GM12878 (cell line): ENCODE results near the gene ARAP3. TPM values are rescaled to one million over a fixed set of nuclear protein-coding genes. Genes with fewer than 3 reads are reported as not detected.

Source experiments
- ATAC-seq: fragments of 200-7000 bp; cut with Tn5 transposase; 3 replicates; pipeline ENCODE4 v1.9.1; 2020; ENCODE audit warnings: mild to moderate bottlenecking, moderate library complexity
- BruUV-seq: library from RNA; stranded (reverse); fragments of 400-500 nt; replicated peaks from 2 replicates; lab custom pipeline; 2021; lab: Mats Ljungman, UMichigan
- CTCF ChIA-PET: fragments of 300-600 bp; sonication (Branson Sonifier 250); formaldehyde crosslinking; extraction: SDS; loops from one replicate; lab custom pipeline; 2021; ENCODE audit warnings: inconsistent platforms; lab: Yijun Ruan, JAX
- POLR2A ChIA-PET: fragments of 350-600 bp; formaldehyde crosslinking; extraction: SDS; loops from one replicate; lab custom pipeline; 2021; ENCODE audit warnings: inconsistent platforms; lab: Charles Lee
- RAD21 ChIA-PET: fragments of 300-600 bp; sonication (Branson Sonifier 250); formaldehyde crosslinking; loops from one replicate; lab custom pipeline; 2023; ENCODE audit warnings: antibody characterized with exemption; ENCODE audit not compliant: unreplicated experiment; lab: Charles Lee
- SMC1A ChIA-PET: fragments of 300-600 bp; sonication (Branson Sonifier 250); formaldehyde crosslinking; loops from one replicate; lab custom pipeline; 2023; ENCODE audit not compliant: unreplicated experiment, uncharacterized antibody; lab: Charles Lee
- DNase-seq: peaks from one replicate; pipeline ENCODE4 v3.0.0-alpha.2; 2011; ENCODE audit warnings: low read depth, low spot score
- FAIRE-seq: peaks from 3 replicates; lab custom pipeline; 2011; peaks lifted over from hg19 to GRCh38; lab: Jason Lieb, UNC
- H2AFZ ChIP-seq: 2 replicates; pipeline ENCODE4 v1.6.0; 2011; ENCODE audit warnings: low read depth, low read length, control low read depth; ENCODE audit not compliant: control insufficient read depth
- H3K27ac ChIP-seq: 2 replicates; pipeline ENCODE4 v1.5.1; 2011; ENCODE audit warnings: control low read depth; ENCODE audit not compliant: control insufficient read depth, insufficient read depth
- H3K27me3 ChIP-seq, 2 experiments: replicated peaks in 1 of 2; 2 replicates each; pipeline versions ENCODE4 v1.6.0 to v1.6.1; 2011; ENCODE audit warnings: low read length in 1 of 2; ENCODE audit not compliant: control insufficient read depth in 2 of 2, insufficient read depth in 2 of 2
- H3K36me3 ChIP-seq, 2 experiments: 2 replicates each; pipeline ENCODE4 v1.5.1; 2011; ENCODE audit warnings: low read length in 1 of 2; ENCODE audit not compliant: control insufficient read depth in 2 of 2, insufficient read depth in 2 of 2
- H3K4me1 ChIP-seq: 2 replicates; pipeline ENCODE4 v1.6.1; 2011; ENCODE audit warnings: mild to moderate bottlenecking, low read length, moderate library complexity, mixed read lengths; ENCODE audit not compliant: control insufficient read depth, insufficient read depth
- H3K4me2 ChIP-seq: 2 replicates; pipeline ENCODE4 v1.6.0; 2011; ENCODE audit warnings: control low read depth; ENCODE audit not compliant: control insufficient read depth, insufficient read depth
- H3K4me3 ChIP-seq: fragments of 200-600 bp; sonication (generic); 2 replicates; pipeline ENCODE4 v1.5.1; 2016
- H3K79me2 ChIP-seq: 2 replicates; pipeline ENCODE4 v1.6.0; 2011; ENCODE audit warnings: low read length; ENCODE audit not compliant: control insufficient read depth, insufficient read depth
- H3K9ac ChIP-seq: 2 replicates; pipeline ENCODE4 v1.8.0; 2011; ENCODE audit warnings: low read length, control low read depth, mixed read lengths; ENCODE audit not compliant: control insufficient read depth, insufficient read depth
- H3K9me3 ChIP-seq: replicated peaks from 3 replicates; pipeline ENCODE4 v1.5.1; 2011; ENCODE audit warnings: mild to moderate bottlenecking, low read length; ENCODE audit not compliant: control insufficient read depth, insufficient read depth
- H4K20me1 ChIP-seq: 2 replicates; pipeline ENCODE4 v1.6.0; 2011; ENCODE audit not compliant: control insufficient read depth, insufficient read depth
- BACH1 ChIP-seq: fragments of 450-650 bp; IDR thresholded peaks from 2 replicates; pipeline ENCODE4 v1.6.1; 2017; ENCODE audit warnings: mild to moderate bottlenecking, borderline replicate concordance
- EP300 ChIP-seq, 2 experiments: fragments of 150-350 bp in 1 of 2; IDR thresholded peaks; 2 replicates each; pipeline ENCODE4 v1.6.1; 2011 to 2012; ENCODE audit warnings: low read depth in 2 of 2, low read length in 2 of 2, borderline replicate concordance in 1 of 2, improper control_type of control experiment in 1 of 2, inconsistent platforms in 1 of 2; ENCODE audit not compliant: control insufficient read depth in 1 of 2
- SREBF2 ChIP-seq: IDR thresholded peaks from 2 replicates; pipeline ENCODE4 v1.6.1; 2012; ENCODE audit warnings: mild to moderate bottlenecking, low read length
- WGBS: methylation state at CpG from one replicate; pipeline ENCODE4 v1.1.6; 2016; ENCODE audit warnings: low lambda C conversion rate; ENCODE audit not compliant: insufficient replicate concordance, insufficient coverage; ENCODE audit errors: missing lambda C conversion rate; 5-methylcytosine and 5-hydroxymethylcytosine counted together
- in situ Hi-C: fragments of 300-500 bp; cut with MboI; formaldehyde crosslinking; loops from 9 replicates; pipeline ENCODE4 v1.14.3; 2018; ENCODE audit warnings: mixed read lengths
- intact Hi-C: fragments of 100-400 bp; cut with micrococcal nuclease; formaldehyde crosslinking; loops from one replicate; pipeline ENCODE4 v1.14.2; 2022; ENCODE audit not compliant: unreplicated experiment
- polyA plus RNA-seq, 11 experiments: library from polyadenylated mRNA; depleted of rRNA in 4 of 11; unstranded in 6 of 11; stranded (reverse) in 5 of 11; fragments of >200 nt; fragmentation: Nextera tagmentation in 4 of 11; fragmentation: Illumina TruSeq in 1 of 11; extraction: Ambion mirVana in 4 of 11; extraction: Trizol in 1 of 11; gene quantifications; 1 replicate in 1 of 11; 2 replicates in 10 of 11; pipeline versions ENCODE4 v1.2.1 to v1.2.3, GENCODE V29; 2011 to 2016; ENCODE audit warnings: inconsistent platforms in 2 of 11, missing spikeins in 2 of 11, low read depth in 1 of 11
- total RNA-seq, 4 experiments: library from RNA; depleted of rRNA in 3 of 4; stranded (reverse); fragments of >200 nt in 3 of 4; fragmentation: Illumina TruSeq in 1 of 4; extraction: Trizol in 1 of 4; gene quantifications; 2 replicates each; pipeline versions ENCODE4 v1.2.1 to v1.2.3, GENCODE V29; 2013 to 2021
- TF ChIP-seq, protein P1 (sequence below): fragments of 450-650 bp; formaldehyde crosslinking; IDR thresholded peaks from 2 replicates; pipeline ENCODE4 v1.4.0; 2020; ENCODE audit warnings: mild to moderate bottlenecking, moderate library complexity
- TF ChIP-seq, protein P2 (sequence below): fragments of 450-650 bp; IDR thresholded peaks from 2 replicates; pipeline ENCODE4 v1.6.1; 2017; ENCODE audit warnings: mild to moderate bottlenecking, low read depth, inconsistent platforms; ENCODE audit not compliant: poor library complexity, severe bottlenecking
- TF ChIP-seq, protein P3 (sequence below): fragments of 450-650 bp; IDR thresholded peaks from 2 replicates; pipeline ENCODE4 v1.6.1; 2017; ENCODE audit warnings: mild to moderate bottlenecking, moderate library complexity

Gene ARAP3
- total and polyA plus RNA-seq, 10 of the 15 experiments (the other 5 are each of a cell fraction or from before 2014, with no cell fraction given): 0.01 to 0.08 TPM; not detected in 8

DNA sequence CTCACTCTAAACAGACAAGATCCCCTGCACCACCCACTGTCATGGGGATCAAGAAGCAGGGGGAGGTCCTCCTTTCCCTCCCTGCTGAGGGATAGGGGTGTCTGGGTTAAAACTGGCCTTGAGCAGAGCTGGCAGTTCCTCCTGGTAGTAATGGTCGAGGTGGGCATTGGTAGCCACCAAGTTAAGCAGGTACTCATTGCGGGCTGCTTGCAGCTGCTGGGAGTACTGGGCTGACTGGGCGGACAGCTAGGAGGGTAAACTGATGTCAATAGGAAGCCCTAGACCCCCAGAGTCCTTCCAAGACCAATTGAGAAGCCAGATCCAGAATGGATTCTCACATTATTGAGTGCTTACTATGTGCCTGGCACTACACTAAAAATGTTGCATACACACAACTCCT lies 34.2 kb downstream of the ARAP3 start:
- ChIA-PET SMC1A (interaction anchor here (0.6 kb wide), 1 partner anchor 292 kb away, joined by 3 read pairs; no protein-coding TSS in a partner anchor), CTCF (interaction anchor here (0.7 to 1.5 kb wide), 6 partner anchors 10 to 313 kb away, joined by 3 to 5 read pairs (median 3); partner anchors contain the start of genes HDAC3 and RELL2), RAD21 (interaction anchor here (1.5 kb wide), 1 partner anchor 56 kb away, joined by 4 read pairs; no protein-coding TSS in a partner anchor), POLR2A (no interaction called here)
- H3K79me2 ChIP-seq: no peaks in the 10 kb centered on the region
- H3K36me3 ChIP-seq: no peaks in the 10 kb centered on the region; a peak in 2 of 4 replicates
- in situ Hi-C loops (no loop called here), intact Hi-C loops (no loop called here)
- no peaks in the 10 kb centered on the region for H3K9me3 ChIP-seq
- BruUV-seq: no TSS peak
- H3K9ac ChIP-seq: no peak overlapping the region
- WGBS: 89% methylated on average over 3 of the region's 3 CpGs
- no peaks in the 10 kb centered on the region for H3K27me3 ChIP-seq
- H3K4me1 ChIP-seq: peaks cover 8% of the 10 kb centered on the region
- no peak for ATAC-seq
- TF ChIP-seq, protein P1, sequence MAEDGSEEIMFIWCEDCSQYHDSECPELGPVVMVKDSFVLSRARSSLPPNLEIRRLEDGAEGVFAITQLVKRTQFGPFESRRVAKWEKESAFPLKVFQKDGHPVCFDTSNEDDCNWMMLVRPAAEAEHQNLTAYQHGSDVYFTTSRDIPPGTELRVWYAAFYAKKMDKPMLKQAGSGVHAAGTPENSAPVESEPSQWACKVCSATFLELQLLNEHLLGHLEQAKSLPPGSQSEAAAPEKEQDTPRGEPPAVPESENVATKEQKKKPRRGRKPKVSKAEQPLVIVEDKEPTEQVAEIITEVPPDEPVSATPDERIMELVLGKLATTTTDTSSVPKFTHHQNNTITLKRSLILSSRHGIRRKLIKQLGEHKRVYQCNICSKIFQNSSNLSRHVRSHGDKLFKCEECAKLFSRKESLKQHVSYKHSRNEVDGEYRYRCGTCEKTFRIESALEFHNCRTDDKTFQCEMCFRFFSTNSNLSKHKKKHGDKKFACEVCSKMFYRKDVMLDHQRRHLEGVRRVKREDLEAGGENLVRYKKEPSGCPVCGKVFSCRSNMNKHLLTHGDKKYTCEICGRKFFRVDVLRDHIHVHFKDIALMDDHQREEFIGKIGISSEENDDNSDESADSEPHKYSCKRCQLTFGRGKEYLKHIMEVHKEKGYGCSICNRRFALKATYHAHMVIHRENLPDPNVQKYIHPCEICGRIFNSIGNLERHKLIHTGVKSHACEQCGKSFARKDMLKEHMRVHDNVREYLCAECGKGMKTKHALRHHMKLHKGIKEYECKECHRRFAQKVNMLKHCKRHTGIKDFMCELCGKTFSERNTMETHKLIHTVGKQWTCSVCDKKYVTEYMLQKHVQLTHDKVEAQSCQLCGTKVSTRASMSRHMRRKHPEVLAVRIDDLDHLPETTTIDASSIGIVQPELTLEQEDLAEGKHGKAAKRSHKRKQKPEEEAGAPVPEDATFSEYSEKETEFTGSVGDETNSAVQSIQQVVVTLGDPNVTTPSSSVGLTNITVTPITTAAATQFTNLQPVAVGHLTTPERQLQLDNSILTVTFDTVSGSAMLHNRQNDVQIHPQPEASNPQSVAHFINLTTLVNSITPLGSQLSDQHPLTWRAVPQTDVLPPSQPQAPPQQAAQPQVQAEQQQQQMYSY (CRISPR knock-in tag): no peak
- TF ChIP-seq SREBF2 (no peak), EP300 (IDR thresholded peaks at IDR 0.05; ENCODE audit: borderline replicate concordance in 1 of 2, control insufficient read depth in 1 of 2, low read depth in 2 of 2, low read length in 2 of 2) (no peak), BACH1 (no peak)
- TF ChIP-seq, protein P2, sequence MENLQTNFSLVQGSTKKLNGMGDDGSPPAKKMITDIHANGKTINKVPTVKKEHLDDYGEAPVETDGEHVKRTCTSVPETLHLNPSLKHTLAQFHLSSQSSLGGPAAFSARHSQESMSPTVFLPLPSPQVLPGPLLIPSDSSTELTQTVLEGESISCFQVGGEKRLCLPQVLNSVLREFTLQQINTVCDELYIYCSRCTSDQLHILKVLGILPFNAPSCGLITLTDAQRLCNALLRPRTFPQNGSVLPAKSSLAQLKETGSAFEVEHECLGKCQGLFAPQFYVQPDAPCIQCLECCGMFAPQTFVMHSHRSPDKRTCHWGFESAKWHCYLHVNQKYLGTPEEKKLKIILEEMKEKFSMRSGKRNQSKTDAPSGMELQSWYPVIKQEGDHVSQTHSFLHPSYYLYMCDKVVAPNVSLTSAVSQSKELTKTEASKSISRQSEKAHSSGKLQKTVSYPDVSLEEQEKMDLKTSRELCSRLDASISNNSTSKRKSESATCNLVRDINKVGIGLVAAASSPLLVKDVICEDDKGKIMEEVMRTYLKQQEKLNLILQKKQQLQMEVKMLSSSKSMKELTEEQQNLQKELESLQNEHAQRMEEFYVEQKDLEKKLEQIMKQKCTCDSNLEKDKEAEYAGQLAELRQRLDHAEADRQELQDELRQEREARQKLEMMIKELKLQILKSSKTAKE: no peak
- TF ChIP-seq, protein P3, sequence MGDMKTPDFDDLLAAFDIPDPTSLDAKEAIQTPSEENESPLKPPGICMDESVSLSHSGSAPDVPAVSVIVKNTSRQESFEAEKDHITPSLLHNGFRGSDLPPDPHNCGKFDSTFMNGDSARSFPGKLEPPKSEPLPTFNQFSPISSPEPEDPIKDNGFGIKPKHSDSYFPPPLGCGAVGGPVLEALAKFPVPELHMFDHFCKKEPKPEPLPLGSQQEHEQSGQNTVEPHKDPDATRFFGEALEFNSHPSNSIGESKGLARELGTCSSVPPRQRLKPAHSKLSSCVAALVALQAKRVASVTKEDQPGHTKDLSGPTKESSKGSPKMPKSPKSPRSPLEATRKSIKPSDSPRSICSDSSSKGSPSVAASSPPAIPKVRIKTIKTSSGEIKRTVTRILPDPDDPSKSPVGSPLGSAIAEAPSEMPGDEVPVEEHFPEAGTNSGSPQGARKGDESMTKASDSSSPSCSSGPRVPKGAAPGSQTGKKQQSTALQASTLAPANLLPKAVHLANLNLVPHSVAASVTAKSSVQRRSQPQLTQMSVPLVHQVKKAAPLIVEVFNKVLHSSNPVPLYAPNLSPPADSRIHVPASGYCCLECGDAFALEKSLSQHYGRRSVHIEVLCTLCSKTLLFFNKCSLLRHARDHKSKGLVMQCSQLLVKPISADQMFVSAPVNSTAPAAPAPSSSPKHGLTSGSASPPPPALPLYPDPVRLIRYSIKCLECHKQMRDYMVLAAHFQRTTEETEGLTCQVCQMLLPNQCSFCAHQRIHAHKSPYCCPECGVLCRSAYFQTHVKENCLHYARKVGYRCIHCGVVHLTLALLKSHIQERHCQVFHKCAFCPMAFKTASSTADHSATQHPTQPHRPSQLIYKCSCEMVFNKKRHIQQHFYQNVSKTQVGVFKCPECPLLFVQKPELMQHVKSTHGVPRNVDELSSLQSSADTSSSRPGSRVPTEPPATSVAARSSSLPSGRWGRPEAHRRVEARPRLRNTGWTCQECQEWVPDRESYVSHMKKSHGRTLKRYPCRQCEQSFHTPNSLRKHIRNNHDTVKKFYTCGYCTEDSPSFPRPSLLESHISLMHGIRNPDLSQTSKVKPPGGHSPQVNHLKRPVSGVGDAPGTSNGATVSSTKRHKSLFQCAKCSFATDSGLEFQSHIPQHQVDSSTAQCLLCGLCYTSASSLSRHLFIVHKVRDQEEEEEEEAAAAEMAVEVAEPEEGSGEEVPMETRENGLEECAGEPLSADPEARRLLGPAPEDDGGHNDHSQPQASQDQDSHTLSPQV: no peak
- no peak overlapping the region for H3K4me2 ChIP-seq
- H4K20me1 ChIP-seq: no peaks in the 10 kb centered on the region
- no peak overlapping the region for H3K4me3 ChIP-seq
- H3K27ac ChIP-seq: no peak overlapping the region
- FAIRE-seq: no peak
- DNase-seq: no peak
- no peak overlapping the region for H2AFZ ChIP-seq
